NCI-H2081 treated with DMSO at 0.1 percent for 48 hours (cell line): ENCODE measurements around the gene ZNF616.
A peak's percentile ranks its signal among the peaks of the same experiment; 100 is the strongest.
"Not testable (repeated sequence)": the region's sequence is repeated elsewhere in the genome, so short reads cannot be mapped to it uniquely, and the experiment has no call there.

Experiments used
- DNase-seq: peaks from one replicate; lab custom pipeline; 2025; lab: John Stamatoyannopoulos, UW

Gene ZNF616

DNA sequence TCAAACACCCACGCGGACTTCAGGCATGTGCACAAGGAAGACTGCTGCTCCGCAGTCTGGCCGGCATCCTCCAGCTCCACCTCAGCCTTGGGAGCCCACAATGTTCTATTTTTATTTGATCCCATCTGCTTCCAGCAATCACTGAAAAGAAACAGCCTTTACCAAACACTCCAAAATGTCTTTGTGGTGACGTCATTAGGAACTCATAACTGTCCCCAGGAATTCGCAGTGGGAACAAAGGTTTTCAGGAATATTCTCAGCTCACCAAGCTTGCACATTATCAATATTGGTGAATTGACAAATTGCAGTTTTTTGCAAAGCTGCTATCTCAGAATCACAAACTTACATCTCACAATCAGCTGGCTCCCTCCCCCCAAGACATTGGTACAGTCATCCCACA, 29.0 kb downstream of the ZNF616 start:
- no peak for DNase-seq

DNA sequence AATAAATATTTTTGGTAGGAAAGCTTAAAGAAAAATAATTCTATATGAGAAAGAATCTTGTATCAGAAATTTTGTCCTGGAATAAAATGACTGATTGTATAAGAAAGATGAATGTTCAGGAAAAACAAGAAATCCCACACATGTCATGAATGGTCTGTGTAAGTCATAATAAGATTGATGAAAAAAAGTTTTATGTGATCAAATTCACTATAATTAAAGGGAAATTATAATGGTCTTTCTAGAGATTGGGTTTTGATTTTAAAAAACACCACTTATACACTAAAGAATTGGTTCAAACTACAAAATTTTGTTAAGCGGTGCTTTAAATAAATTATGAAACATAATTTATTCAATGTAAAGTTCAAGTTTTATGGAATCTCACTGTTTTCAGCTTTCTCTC, 37.0 kb downstream of the ZNF616 start:
- DNase-seq = no peak

DNA sequence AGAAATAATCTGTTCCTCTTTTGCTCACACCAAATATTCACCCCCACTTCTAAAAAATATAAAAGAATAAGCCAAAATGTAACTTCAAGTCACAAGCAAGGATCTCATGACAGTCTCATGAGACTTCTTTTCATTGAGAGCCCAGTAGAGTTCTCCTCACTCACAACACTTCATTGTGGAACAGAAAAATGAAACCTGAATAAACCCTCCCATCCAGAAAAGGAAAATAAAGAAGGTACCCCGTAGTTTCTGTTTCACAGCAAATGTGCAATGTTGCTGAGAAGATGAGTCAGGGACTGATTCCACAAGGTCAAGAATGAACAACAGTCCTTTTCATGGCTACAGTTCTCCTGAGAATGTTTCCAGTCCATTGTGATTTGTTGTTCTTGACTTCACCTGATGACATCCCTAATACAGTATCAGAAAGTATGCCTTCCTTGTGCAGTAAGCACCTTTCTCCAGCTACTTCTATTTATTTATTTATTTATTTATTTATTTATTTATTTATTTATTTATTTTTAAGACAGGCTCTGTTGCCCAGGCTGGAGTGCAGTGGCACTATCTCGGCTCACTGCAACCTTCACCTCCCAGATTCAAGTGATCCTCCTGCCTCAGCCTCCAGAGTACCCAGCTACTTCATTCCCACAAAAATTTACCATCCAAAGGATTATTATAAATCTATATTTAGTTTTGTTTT, 37.7 kb downstream of the ZNF616 start:
- DNase-seq = no peak

DNA sequence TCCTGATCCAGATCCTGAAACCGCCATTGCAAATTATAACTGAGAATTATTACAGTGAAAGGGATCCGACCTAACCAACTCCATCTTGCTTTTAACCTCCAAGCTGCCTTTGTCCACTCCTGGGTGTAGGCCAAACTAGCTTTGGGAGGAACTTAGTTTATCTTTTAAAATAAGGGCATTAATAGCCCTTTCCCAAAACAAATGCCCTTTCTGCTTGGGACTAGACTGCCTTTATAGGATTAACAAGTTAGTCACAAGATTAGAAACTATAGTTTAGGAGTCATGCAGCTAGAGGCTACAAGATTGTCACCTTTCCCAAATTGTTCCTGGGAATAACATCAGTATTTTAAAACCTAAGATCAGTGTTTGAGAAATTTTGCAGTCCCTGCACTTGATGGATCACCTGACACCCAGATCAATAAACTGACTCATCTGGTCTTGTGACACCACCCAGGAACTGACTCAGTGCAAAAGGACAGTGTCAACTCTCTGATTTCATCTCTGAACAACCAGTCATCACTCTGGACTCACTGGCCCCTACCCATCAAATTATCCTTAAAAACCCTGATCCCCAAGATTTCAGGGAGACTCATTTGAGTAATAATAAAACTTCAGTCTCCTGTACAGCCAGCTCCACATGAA, 40.1 kb downstream of the ZNF616 start:
- DNase-seq = no peak

DNA sequence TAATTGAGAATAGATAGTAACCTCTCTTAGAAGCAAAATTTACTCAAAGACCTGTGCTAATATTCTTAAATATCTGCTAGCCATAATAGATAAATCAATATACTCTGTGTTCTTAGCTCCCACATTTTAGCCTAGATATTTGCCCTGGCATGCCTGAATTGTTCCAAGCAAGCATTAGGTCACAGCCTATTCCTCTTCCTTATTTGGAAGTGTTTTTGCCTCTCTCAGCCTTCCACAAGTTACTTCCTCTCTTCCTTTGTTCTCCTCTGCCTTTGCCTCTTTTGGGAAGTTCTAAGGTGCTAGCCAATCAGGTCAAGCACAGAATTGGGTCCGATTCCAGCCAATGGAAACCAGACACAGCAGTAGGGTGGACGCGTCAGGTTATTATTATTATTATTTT, 43.3 kb downstream of the ZNF616 start:
- not testable (repeated sequence) for DNase-seq

DNA sequence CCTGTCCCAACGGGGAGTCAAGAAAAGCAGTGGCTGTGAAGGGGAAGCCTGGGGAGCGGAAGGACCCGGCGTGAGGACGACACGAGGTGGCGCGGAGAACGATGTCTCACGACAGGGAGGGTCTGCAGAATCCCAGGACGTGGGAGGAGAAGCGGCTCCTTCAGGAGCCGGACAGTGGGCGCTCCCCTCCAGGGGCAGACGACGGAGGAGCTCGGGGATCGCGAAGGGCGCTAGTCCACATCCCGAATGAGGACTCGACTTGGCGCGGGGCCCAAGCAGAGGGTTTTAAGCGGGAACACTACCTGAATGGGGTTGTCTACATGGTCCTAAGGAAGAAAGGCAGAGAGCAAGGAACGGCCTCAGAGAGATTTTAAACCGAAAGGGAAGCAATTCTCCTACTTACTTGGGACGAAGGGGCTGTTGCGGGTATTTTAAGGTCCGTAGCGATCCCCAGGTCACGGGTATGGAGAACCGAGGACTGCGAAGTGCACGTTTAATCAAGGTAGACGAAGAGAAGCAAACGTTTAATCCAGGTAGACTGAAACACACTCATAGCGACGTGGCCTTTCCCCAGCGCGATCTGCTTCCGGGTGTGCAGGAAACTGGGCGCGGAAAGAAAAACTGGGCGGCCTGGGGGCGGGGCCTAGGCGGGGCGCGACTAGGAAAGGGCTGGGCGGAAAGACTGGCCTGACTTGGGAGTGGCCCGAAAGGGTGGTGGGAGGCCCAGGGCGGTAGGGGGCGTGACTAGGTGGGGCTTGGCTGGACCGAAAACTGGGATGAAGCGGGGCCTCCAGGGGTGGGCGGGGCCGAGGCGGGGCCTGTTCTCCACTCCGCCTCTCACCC, 44.3 kb downstream of the ZNF616 start, which contains the start of gene ZNF841:
ZNF841 (minus strand) TSS at position 594 of the 843 bp plus-strand sequence. CDS start 10,964 bp downstream, outside the sequence.
- DNase-seq = peak; percentile 41

DNA sequence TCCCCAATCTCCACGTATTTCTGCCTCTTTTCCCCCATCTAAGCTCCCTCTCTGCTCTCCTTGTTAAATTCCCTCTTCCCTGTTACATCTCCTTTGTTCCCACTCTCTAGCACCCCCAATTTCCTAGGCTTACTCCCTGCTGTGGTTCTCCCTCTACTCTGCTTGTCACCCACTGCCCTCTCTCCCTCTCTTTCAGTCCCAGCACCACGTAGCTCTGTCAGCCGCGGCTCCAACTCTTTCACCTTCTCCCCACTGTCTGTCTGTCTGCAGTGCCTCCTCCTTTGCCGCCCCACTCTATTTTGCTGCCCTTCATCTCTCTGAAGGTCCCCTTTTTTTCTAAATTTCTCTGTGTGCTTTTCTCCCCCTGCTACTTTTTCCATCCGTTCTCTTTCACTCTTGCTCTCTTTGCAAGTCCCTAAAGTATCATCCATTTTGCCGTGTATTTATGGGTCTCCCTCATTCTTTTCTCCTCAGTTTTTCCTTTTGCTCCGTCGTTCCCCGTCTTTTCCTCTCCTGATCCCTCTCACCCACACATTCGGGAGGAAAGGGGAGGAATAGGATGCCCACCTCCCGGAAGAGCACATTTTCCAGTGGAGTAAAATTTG, 45.1 kb downstream of the ZNF616 start:
- no peak for DNase-seq

DNA sequence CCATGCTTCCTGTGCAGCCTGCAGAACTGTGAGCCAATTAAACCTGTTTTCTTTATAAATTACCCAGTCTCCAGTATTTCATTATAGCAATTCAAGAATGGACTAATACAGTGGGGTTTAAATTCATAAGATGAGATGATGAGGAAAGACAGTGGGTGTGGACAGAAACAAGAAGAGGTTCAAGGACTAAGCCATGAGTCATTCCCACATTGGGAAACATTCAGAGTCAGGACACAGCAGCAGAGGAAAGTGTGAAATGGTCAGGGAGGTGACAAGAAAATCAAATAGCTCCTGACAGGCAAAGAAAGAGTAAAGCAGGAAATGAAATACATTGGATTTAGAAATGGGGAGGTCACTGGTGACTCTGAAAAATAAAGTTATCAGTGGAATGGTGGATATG, 53.3 kb downstream of the ZNF616 start:
- DNase-seq = no peak

DNA sequence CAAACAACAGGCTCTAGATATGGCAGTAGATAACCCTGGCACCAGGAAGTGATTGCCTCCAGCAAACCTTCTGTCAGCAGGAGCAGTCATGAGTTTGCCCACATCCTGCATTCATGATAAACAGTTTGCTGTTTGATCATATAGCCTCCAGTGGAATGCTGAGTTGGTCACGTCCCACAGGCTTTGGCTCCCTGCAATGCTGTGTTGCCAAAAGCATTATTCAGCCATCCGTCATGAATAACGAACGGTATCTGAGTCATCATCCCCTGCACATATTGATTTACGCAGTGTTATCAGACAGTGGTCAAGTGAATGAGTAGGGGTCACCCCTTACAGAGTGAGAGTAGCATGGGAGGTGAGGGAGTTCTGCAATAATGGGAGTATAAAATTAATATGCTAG, 69.2 kb downstream of the ZNF616 start:
- DNase-seq = no peak

DNA sequence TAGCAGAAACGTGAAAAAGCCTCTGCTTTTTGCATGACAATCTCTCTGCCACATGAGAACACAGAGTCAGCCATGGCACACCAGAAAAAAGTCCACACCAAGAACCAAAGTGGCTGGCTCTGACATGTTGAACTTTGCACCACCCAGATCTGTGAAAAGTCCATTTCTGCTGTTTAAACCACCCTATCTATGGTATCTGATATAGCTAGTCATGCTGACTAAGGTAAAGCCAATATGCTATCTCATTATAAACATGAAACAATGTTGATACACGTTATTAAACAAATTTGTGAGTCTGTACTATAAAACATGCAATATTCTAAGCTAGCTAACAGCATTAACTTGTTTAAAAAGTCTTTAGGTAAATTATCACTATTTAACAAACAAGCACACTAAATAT, 70.1 kb downstream of the ZNF616 start:
- DNase-seq = no peak

DNA sequence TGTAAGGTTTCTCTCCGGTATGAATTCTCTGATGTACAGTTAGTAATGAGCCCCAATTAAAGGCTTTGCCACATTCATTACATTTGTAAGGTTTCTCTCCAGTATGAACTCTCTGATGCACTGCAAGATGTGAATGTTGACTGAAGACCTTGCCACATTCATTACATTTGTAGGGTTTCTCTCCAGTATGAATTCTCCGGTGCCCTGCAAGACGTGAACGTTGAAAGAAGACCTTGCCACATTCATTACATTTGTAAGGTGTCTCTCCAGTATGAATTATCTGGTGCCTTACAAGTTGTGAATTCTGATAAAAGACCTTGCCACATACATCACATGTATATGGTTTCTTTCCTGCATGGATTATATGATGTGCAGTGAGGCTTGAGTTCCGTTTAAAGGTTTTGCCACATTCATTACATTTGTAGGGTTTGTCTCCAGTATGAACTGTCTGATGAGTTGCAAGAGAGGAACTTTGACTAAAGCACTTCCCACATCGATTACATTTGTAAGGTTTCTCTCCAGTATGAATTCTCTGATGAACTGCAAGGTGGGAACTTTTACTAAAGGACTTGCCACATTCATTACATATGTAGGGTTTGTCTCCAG, 73.4 kb downstream of the ZNF616 start:
- DNase-seq = no peak

DNA sequence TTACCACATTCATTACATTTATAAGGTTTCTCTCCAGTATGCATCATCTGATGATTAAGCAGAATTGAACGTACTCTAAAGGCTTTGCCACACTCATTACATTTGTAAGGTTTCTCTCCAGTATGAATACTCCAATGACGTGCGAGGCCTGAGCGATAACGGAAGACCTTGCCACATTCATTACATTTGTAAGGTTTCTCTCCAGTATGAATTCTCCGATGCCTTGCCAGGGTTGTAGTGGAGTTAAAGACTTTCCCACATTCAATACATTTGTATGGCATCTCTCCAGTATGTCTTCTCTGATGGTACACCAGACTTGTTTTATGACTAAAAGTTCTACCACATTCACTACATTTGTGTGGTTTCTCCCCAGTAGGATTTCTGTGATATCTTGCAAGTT, 74.3 kb downstream of the ZNF616 start:
- no peak for DNase-seq
